HepG2 (cell line): ENCODE results near the gene GRK5. TPM values are rescaled to one million over a fixed set of nuclear protein-coding genes. Genes with fewer than 3 reads are reported as not detected.

Experiments
- HIVEP1 ChIP-seq: sonication (generic); formaldehyde crosslinking; IDR thresholded peaks from 2 replicates; pipeline ENCODE4 v1.4.0; 2020; ENCODE audit warnings: mild to moderate bottlenecking, missing genetic modification reagents
- KLF13 ChIP-seq: sonication (generic); formaldehyde crosslinking; IDR thresholded peaks from 2 replicates; pipeline ENCODE4 v1.4.0; 2020; ENCODE audit warnings: mild to moderate bottlenecking, missing genetic modification reagents
- MAFK ChIP-seq, 2 experiments: IDR thresholded peaks in 1 of 2; conservative IDR thresholded peaks in 1 of 2; 2 replicates each; pipeline ENCODE4 v1.6.1; 2011; ENCODE audit warnings: improper control_type of control experiment in 2 of 2, low read length in 2 of 2
- MAX ChIP-seq: IDR thresholded peaks from 2 replicates; pipeline ENCODE4 v1.6.1; 2012; ENCODE audit warnings: inconsistent platforms
- NFATC3 ChIP-seq: sonication (generic); formaldehyde crosslinking; IDR thresholded peaks from 2 replicates; pipeline ENCODE4 v1.5.1; 2020; ENCODE audit warnings: mild to moderate bottlenecking, missing genetic modification reagents
- PATZ1 ChIP-seq: sonication (generic); formaldehyde crosslinking; IDR thresholded peaks from 2 replicates; pipeline ENCODE4 v1.4.0; 2020; ENCODE audit warnings: missing genetic modification reagents
- PCBP2 ChIP-seq: fragments of 200-400 bp; formaldehyde crosslinking; optimal IDR thresholded peaks from 2 replicates; pipeline ENCODE3; 2018; ENCODE audit warnings: low read length, low read depth; ENCODE audit not compliant: poor library complexity, severe bottlenecking
- PHF8 ChIP-seq: sonication (generic); formaldehyde crosslinking; IDR thresholded peaks from 2 replicates; pipeline ENCODE4 v1.5.0; 2020; ENCODE audit warnings: missing genetic modification reagents
- RAD51 ChIP-seq: fragments of 450-650 bp; IDR thresholded peaks from 2 replicates; pipeline ENCODE4 v1.6.1; 2016; ENCODE audit warnings: borderline replicate concordance
- RFXANK ChIP-seq: IDR thresholded peaks from 2 replicates; pipeline ENCODE4 v1.6.1; 2016
- SNAPC2 ChIP-seq: sonication (generic); formaldehyde crosslinking; IDR thresholded peaks from 2 replicates; pipeline ENCODE4 v1.8.1; 2022; ENCODE audit warnings: mild to moderate bottlenecking, missing genetic modification reagents
- SNRNP70 ChIP-seq: fragments of 200-400 bp; formaldehyde crosslinking; IDR thresholded peaks from 2 replicates; pipeline ENCODE4 v1.6.1; 2017; ENCODE audit warnings: mild to moderate bottlenecking, low read depth, low read length, moderate library complexity
- TFE3 ChIP-seq: IDR thresholded peaks from 2 replicates; pipeline ENCODE4 v1.6.1; 2016
- TIGD3 ChIP-seq: sonication (generic); formaldehyde crosslinking; IDR thresholded peaks from 2 replicates; pipeline ENCODE4 v1.5.1; 2020; ENCODE audit warnings: mild to moderate bottlenecking, missing genetic modification reagents, borderline replicate concordance
- TP53 ChIP-seq: sonication (generic); formaldehyde crosslinking; conservative IDR thresholded peaks from 2 replicates; pipeline ENCODE4 v1.4.0; 2020; ENCODE audit warnings: missing genetic modification reagents
- ZMAT5 ChIP-seq: sonication (generic); formaldehyde crosslinking; IDR thresholded peaks from 2 replicates; pipeline ENCODE4 v1.5.0; 2020; ENCODE audit warnings: mild to moderate bottlenecking, low read depth, missing genetic modification reagents, borderline replicate concordance
- ZNF205 ChIP-seq: IDR thresholded peaks from 2 replicates; pipeline ENCODE4 v1.6.1; 2018; ENCODE audit warnings: missing biosample characterization, missing genetic modification reagents
- ZNF317 ChIP-seq: sonication (generic); formaldehyde crosslinking; IDR thresholded peaks from 2 replicates; pipeline ENCODE4 v1.5.0; 2020; ENCODE audit warnings: mild to moderate bottlenecking, missing genetic modification reagents
- ZNF513 ChIP-seq: sonication (generic); formaldehyde crosslinking; conservative IDR thresholded peaks from 2 replicates; pipeline ENCODE4 v1.5.0; 2020; ENCODE audit warnings: missing genetic modification reagents
- ZNF660 ChIP-seq: sonication (generic); formaldehyde crosslinking; IDR thresholded peaks from 2 replicates; pipeline ENCODE4 v1.5.1; 2020; ENCODE audit warnings: mild to moderate bottlenecking, low read depth, missing genetic modification reagents, borderline replicate concordance
- ZSCAN5A ChIP-seq: sonication (generic); formaldehyde crosslinking; IDR thresholded peaks from 2 replicates; pipeline ENCODE4 v1.8.0; 2022; ENCODE audit warnings: mild to moderate bottlenecking, missing genetic modification reagents, borderline replicate concordance
- polyA plus RNA-seq, 8 experiments: library from polyadenylated mRNA; depleted of rRNA in 3 of 8; stranded (reverse) in 7 of 8; unstranded in 1 of 8; fragments of >200 nt; fragmentation: Illumina TruSeq in 4 of 8; extraction: Trizol in 4 of 8; gene quantifications; 2 replicates each; pipeline versions ENCODE4 v1.2.1 to v1.2.3, GENCODE V29; 2011 to 2016; ENCODE audit warnings: low read depth in 4 of 8, missing spikeins in 1 of 8, mixed read lengths in 1 of 8; ENCODE audit not compliant: insufficient read depth in 1 of 8
- total RNA-seq, 5 experiments: library from RNA; depleted of rRNA; stranded (reverse); fragments of >200 nt; fragmentation: Illumina TruSeq; extraction: Trizol; gene quantifications; 2 replicates each; pipeline ENCODE4 v1.2.3, GENCODE V29; 2016; ENCODE audit warnings: low read depth in 1 of 5

Gene GRK5
- total and polyA plus RNA-seq, 2 of the 13 experiments (the other 11 are each of a cell fraction or from before 2014, with no cell fraction given), result 10.4 to 12.6 TPM

GRCh38 chr10:119498889-119499676 is 291.7 kb downstream of the GRK5 start (continued):
- TF ChIP-seq PATZ1 (CRISPR knock-in tag) (peak; percentile 61; the same call in 1 of the 2 replicates), SNAPC2 (CRISPR knock-in tag) (no peak), ZNF513 (CRISPR knock-in tag) (no peak), KLF13 (CRISPR knock-in tag) (no peak), NFATC3 (no peak), SNRNP70 (no peak), PHF8 (CRISPR knock-in tag) (no peak), TIGD3 (no peak), PCBP2 (no peak), ZSCAN5A (CRISPR knock-in tag) (no peak), RAD51 (no peak), RFXANK (no peak), ZNF205 (CRISPR knock-in tag) (no peak), MAX (no peak), ZNF317 (CRISPR knock-in tag) (no peak), TFE3 (no peak), TP53 (CRISPR knock-in tag) (0 out of 2 replicates have a peak, but pooled peaks have one; percentile 36), ZMAT5 (no peak), HIVEP1 (CRISPR knock-in tag) (no peak), MAFK (conservative IDR thresholded peaks at IDR 0.05 in 1 of 2, IDR thresholded peaks at IDR 0.05 in 1 of 2; ENCODE audit: low read length in 2 of 2) (no peak), ZNF660 (CRISPR knock-in tag) (no peak)
